ENCODE data around the gene RAET1G. TPM values are rescaled to one million over a fixed set of nuclear protein-coding genes. Genes with fewer than 3 reads are reported as not detected.

Gene RAET1G
- total RNA-seq, 1 donor from 2014 or later, result not detected

DNA sequence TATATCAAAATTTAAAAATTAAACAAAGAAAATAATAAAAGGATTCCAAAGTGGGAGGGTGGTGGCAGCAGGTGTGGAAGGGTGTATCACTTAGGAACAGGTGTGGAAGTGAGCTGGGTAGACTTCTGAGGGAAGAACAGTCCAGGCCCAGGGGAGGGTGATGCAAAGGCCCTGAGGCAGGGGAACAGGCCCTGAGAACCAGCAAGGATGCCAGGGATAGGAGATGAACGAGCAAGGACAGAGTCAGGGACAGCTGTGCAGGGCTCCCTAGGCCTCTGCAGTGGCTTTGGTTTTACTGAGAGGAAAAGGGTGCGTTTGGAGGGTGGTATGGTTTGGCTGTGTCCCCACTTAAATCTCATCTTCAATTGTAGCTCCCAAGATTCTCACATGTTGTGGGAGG lies 15.6 kb downstream of the RAET1G start:
- Mint-ChIP-seq H3K9me3 (peaks cover 6% of the 10 kb centered on the region), H3K4me1 (no peaks in the 10 kb centered on the region), H3K27me3 (peaks cover 8% of the 10 kb centered on the region), H3K4me3 (no peak overlapping the region), H3K36me3 (ENCODE audit: low read depth) (no peaks in the 10 kb centered on the region), H3K27ac (no peak overlapping the region)
- intact Hi-C loops (cut with micrococcal nuclease), result no loop called here
- no peak for DNase-seq

DNA sequence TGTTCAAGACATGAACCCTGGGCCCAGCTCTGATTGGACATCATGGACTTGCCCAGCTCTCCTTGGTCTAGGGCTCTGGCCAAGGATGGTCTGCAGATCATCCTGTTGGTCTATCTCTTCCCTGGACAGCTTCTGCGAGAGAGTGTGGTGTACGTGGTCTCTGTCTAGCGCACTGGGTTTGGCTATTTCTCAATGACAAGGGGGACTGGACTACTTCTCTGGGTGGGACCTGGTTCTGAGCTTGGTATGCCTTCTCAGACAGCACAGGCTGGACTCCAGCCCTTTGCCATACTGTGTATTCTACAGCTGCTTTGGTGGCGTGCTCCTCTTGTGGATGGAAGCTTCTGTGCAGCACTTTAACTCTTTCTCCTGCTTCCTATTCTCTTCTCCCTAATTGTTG lies 16.5 kb downstream of the RAET1G start:
- Mint-ChIP-seq H3K9me3 (peaks cover 6% of the 10 kb centered on the region), H3K4me3 (no peak overlapping the region), H3K27me3 (peaks cover 14% of the 10 kb centered on the region), H3K27ac (no peak overlapping the region), H3K36me3 (ENCODE audit: low read depth) (no peaks in the 10 kb centered on the region), H3K4me1 (no peaks in the 10 kb centered on the region)
- DNase-seq, result no peak
- intact Hi-C loops (cut with micrococcal nuclease), result no loop called here

DNA sequence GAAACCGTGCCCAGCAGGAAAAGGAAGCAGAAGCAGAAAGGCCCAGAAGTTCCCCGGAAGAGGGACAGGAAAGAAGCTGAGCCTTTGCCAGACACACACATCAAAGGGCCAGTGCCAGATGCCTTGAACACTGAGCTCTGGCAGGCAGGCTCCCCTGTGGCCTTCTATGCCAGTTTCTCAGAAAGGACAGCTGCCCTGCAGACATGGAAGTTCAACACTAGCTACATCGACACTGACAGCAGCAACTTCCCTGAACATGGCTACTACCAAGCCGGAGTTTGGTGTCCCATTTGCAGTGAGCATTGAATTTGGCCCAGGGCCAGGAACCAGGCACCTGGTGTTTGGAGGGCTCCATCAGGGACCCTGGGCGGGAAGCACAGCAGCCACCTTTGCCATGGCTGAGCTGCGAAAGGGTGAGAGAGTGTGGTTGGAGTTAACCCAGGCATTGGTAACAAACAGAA lies 17.0 kb downstream of the RAET1G start:
- H3K4me1 Mint-ChIP-seq, result no peaks in the 10 kb centered on the region
- H3K9me3 Mint-ChIP-seq, result peaks cover 6% of the 10 kb centered on the region
- H3K27ac Mint-ChIP-seq, result no peak overlapping the region
- intact Hi-C loops (cut with micrococcal nuclease), result no loop called here
- DNase-seq, result no peak
- no peaks in the 10 kb centered on the region for H3K36me3 Mint-ChIP-seq (ENCODE audit: low read depth)
- H3K4me3 Mint-ChIP-seq, result no peak overlapping the region
- H3K27me3 Mint-ChIP-seq, result peaks cover 14% of the 10 kb centered on the region

DNA sequence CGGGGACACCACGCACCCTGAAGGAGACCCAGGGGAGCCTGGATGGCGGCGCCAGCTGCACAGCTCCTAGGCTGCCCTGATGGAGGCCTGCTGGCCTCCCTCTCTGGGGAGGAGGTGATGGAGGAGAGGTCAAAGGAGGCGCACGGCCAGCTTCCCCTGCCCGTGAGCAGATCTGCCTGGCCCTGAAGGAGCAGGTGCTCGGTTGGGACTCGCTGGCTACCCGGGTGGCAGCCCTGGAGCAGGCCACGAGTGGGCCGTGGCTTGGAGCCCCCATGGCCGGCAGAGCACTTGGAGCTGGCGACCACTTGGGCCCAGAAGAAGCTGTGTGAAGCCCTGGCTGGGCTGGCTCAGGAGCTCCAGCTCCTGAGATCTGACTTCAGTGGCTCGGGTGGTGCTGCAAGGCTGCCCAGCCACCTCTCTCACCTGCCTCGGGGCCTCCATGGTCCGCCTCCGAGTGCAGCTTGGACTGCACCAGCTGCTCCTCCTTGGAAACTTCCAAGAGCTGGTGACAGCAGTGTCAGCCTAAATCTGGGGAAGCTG lies 17.5 kb downstream of the RAET1G start:
- H3K9me3 Mint-ChIP-seq, result peaks cover 6% of the 10 kb centered on the region
- no peak for DNase-seq
- no peaks in the 10 kb centered on the region for H3K4me1 Mint-ChIP-seq
- H3K27ac Mint-ChIP-seq, result no peak overlapping the region
- no peaks in the 10 kb centered on the region for H3K36me3 Mint-ChIP-seq (ENCODE audit: low read depth)
- H3K4me3 Mint-ChIP-seq, result no peak overlapping the region
- H3K27me3 Mint-ChIP-seq, result peaks cover 12% of the 10 kb centered on the region
- intact Hi-C loops (cut with micrococcal nuclease), result no loop called here

DNA sequence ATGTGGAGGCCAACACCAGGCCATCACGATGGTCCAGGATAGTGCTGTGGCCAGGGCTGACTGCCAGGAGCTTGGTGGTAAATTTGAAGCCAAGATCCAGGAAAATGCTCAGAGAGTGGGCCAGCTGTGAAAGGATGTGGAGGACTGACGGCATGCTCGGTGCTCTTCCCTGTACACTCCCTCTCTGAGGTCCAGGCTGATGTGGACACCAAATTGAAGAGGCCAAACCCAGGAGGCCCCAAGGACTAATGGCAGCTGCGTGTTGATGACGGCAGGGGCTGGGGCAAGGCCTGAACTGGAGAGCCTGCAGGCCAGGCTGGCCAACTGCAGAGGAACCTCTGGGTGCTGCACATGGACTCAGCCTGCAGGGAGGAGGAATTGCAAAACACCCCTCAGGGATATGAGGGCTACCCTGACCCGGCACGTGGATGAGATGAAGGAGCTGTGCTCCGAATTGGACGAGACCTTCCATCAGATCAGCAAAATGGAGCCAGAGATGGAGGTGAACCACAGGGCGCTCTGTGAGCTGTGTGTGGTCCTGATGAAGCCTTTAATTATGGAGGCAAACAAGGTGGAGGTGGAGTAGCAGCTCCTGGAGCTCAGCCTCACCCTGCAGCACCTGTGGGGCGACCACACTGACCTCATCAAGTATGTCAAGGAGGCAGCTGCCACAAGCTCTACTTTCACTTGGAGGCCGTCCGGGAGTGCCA lies 18.1 kb downstream of the RAET1G start:
- Mint-ChIP-seq H3K9me3 (peaks cover 6% of the 10 kb centered on the region), H3K4me1 (no peaks in the 10 kb centered on the region), H3K27me3 (peaks cover 11% of the 10 kb centered on the region), H3K36me3 (ENCODE audit: low read depth) (no peaks in the 10 kb centered on the region), H3K4me3 (no peak overlapping the region), H3K27ac (no peak overlapping the region)
- no peak for DNase-seq
- intact Hi-C loops (cut with micrococcal nuclease), result no loop called here

DNA sequence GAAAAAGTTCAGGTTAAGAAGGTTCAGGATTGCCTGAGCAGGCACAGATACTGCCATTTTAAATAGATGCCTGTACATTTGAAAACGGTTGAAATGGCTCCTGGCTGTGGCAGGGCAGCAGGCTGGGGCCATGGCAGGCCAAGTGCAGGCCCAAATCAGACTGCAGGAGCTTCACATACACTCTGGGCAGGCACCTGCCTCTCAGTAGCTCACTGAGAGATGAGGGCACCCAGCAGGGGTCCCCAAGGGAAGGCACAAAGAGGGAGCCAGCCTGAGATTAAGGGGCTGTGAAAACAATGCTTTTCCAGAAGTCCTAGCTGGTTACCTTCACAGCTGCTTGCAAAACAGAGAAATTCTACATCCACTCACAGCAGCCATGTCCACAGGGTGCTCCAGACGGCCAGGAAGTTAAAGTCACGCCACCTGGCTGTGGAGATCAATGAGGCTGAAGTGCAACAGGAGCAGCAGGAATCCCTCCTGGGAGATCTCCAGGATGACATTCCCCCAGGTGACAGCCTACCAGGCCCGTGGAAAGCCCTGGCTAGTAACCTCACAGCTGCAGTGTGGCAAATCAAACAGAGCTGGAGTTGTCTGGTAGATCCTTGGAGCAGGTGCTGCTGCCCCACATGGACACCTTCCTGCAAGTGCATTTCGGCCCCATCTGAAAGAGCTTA lies 18.8 kb downstream of the RAET1G start:
- Mint-ChIP-seq H3K27ac (no peak overlapping the region), H3K36me3 (ENCODE audit: low read depth) (no peaks in the 10 kb centered on the region), H3K4me1 (no peaks in the 10 kb centered on the region), H3K27me3 (peaks cover 11% of the 10 kb centered on the region), H3K9me3 (peaks cover 6% of the 10 kb centered on the region), H3K4me3 (no peak overlapping the region)
- no peak for DNase-seq
- intact Hi-C loops (cut with micrococcal nuclease), result no loop called here

DNA sequence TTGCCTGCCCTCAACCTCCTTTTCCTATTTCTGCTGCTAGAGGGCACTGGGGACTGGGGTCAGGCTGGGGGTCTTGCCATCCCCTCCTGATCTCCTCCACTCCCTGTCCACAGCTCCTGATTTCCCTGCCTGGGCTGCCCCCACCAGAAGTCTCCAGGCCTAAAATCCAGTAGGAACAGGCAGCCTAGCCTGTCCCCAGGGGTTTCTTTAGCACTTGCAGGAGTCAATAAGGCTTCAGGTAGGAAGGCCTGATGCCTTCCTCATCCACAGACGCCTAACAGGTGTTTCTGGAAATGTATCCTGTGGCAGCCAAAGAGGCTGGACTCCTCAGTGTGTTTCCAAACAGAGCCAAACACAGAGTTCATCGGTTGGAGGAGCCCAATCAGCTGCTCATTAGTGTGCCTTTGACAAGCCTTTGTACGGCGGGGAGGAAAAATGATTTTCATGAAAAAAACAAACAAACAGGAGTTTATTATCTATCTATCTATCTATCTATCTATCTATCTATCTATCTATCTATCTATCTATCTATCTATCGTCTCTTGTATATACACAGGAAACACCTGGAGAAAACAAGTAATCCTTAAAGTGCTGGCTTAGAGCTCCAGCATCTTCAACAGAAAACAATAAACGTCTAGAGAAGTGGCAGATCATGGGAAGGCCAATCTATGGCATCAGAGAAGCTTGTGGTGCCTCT lies 21.3 kb downstream of the RAET1G start:
- intact Hi-C loops (cut with micrococcal nuclease), result no loop called here
- Mint-ChIP-seq H3K36me3 (ENCODE audit: low read depth) (no peaks in the 10 kb centered on the region), H3K4me3 (no peak overlapping the region), H3K4me1 (peaks cover 2% of the 10 kb centered on the region), H3K27ac (no peak overlapping the region), H3K9me3 (no peaks in the 10 kb centered on the region), H3K27me3 (peaks cover 10% of the 10 kb centered on the region)
- DNase-seq, result no peak

DNA sequence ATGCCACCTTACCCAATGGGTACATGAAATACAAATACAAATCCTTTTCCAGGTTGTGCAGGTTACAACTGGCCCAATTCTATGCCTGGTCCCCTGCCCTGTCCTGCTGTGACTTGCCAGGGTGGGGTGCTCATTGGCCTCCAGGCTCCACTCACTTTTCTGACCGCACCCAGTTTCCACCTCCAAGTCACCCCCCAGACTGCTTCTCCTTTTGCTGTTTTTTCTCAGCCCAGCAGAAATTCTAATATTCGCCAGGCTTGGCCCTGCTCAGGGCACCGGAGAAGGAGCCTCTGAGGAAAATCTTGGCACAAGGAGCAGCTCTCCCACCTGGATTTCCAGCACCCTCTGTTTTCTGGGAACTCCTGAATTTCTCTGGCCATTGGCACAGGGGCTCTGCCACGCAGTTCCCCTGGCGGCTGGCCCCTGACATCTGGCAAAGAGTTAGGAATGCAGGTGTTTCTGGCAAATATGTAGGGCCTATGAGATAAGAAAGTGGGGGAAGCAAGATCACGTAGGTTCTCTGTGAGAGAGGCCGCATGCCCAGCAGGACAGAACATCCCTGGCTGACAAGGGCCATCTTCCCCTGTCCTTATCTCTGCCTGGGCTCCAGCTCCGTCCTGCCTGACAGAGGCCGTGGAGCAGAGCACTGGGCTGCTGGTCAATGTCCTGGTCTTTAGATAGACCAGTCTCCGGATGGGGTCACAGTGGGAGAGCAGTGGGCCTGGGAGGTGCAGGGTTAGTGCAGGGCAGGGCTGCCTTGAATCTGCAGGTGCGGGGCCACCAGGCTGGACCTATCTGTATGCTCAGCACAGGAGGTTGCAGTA lies 22.1 kb downstream of the RAET1G start:
- H3K4me3 Mint-ChIP-seq, result no peak overlapping the region
- no peak overlapping the region for H3K27ac Mint-ChIP-seq
- peaks cover 8% of the 10 kb centered on the region for H3K4me1 Mint-ChIP-seq
- no peak for DNase-seq
- no peaks in the 10 kb centered on the region for H3K36me3 Mint-ChIP-seq (ENCODE audit: low read depth)
- intact Hi-C loops (cut with micrococcal nuclease), result no loop called here
- H3K27me3 Mint-ChIP-seq, result peaks cover 8% of the 10 kb centered on the region
- no peaks in the 10 kb centered on the region for H3K9me3 Mint-ChIP-seq

DNA sequence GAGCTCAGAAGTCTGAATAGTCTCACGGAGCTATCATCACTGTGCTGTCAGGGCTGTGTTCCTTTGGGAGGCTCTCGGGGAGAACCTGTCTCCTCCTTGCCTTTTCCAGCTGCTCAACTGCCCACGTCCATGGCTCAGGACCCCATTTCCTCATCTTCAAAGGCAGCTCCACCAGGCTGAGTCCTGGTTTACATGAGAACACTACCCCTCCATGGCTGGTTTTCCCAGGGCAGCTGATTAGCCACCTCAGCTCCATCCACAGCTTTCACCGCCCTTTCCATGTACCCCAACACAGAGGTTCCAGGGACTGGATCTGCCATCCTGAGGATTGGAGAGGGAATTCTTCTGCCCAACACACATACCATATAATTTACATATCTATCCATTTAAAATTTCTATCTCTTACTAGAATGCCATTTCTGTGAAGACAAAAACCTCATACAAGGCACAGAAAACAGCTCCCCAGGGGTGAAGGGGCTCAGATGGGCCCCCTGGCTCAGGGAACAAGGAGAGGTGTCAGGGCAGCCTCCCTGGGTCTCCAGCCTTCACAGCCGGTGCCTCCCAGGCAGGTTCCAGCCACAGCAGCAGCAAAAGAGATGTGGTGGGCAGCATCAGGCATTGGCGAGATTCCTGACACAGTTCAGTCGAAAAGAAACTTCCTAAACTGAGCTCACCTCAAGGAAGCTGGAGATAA lies 22.8 kb downstream of the RAET1G start:
- no peaks in the 10 kb centered on the region for H3K9me3 Mint-ChIP-seq
- DNase-seq, result no peak
- intact Hi-C loops (cut with micrococcal nuclease), result no loop called here
- peaks cover 12% of the 10 kb centered on the region for H3K4me1 Mint-ChIP-seq
- H3K27ac Mint-ChIP-seq, result no peak overlapping the region
- no peaks in the 10 kb centered on the region for H3K36me3 Mint-ChIP-seq (ENCODE audit: low read depth)
- peaks cover 8% of the 10 kb centered on the region for H3K27me3 Mint-ChIP-seq
- no peak overlapping the region for H3K4me3 Mint-ChIP-seq

DNA sequence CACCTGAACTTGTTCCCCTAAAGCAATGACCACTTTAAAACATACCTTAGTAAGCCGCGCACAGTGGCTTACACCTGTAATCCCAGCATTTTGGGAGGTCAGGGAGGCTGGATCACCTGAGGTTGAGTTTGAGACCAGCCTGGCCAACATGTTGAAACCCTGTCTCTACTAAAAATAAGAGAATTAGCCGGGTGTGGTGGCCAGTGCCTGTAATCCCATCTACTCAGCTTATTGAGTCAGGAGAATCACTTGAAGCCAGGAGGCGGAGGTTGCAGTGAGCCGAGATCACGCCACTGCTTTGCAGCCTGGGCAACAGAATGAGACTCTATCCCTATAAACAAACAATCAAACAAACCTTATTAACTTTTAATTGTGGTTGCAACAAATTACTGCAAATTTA lies 23.4 kb downstream of the RAET1G start:
- no peak overlapping the region for H3K4me3 Mint-ChIP-seq
- no peak overlapping the region for H3K27ac Mint-ChIP-seq
- DNase-seq, result no peak
- H3K9me3 Mint-ChIP-seq, result no peaks in the 10 kb centered on the region
- intact Hi-C loops (cut with micrococcal nuclease), result no loop called here
- peaks cover 9% of the 10 kb centered on the region for H3K27me3 Mint-ChIP-seq
- H3K36me3 Mint-ChIP-seq (ENCODE audit: low read depth), result no peaks in the 10 kb centered on the region
- peaks cover 13% of the 10 kb centered on the region for H3K4me1 Mint-ChIP-seq

DNA sequence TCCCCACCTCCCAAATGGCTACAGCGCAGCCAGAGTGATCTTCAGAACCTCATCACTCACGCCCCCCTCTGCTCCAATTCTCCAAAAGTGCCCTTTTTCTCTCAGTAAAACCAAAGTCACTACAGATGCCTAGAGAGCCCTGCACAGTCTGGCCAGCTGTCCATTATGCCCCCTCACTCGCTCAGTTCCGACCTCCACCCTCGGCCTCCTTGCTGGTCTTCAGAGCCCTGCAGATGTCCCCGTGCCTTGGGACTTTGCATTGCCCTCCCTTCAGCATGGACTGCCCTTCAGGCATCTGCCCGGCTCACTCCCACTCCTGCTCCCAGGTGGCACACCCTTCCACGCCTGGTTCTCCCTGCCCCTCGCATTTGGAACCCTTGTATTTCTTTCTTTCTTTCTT lies 24.0 kb downstream of the RAET1G start:
- Mint-ChIP-seq H3K4me1 (peaks cover 13% of the 10 kb centered on the region), H3K27me3 (peaks cover 14% of the 10 kb centered on the region), H3K27ac (no peak overlapping the region), H3K9me3 (no peaks in the 10 kb centered on the region), H3K4me3 (no peak overlapping the region), H3K36me3 (ENCODE audit: low read depth) (no peaks in the 10 kb centered on the region)
- intact Hi-C loops (cut with micrococcal nuclease), result no loop called here
- DNase-seq, result no peak

DNA sequence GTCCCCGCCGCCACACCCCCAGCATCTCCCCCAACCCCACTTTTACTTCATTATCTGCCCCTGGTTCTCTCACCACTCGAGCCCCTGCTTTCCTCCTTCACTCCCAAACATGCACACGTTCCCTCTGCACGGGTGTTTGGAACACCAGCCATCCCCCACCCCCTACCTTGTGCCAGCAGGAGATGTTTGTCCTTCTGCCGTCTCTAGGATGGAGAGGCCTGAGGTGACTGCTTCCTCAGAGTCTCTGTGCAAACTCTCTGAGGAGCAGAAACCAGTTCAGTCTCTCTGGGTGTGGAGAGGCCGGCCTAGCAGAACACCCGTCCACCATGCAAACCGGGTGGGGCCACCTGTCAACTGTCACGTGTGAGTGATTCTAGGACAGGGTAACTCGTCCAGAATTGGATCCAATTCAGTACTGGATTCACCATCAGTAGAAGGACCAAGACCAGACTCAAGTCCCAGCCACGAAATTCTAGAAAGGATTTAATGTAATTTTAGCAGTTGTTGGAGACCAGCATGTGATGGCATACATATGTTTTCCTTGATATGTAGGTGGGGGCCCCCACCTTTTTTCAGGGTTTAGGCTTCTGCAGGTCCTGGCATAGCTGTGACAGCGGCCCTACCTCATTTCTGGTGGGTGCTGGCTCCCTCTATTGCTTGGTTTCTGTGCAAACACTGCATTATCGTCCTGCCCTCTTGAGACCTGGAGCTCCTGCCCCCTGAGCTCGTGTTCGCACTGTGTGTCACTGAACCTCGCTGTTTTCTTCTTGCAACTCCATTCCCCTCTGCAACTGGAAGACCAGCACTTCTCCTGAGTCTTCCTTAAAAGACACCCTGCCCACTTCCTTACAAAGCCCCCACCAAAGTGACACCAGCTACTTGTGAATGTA lies 24.8 kb downstream of the RAET1G start, which contains the start of gene RAET1E:
Gene RAET1E, minus strand, starts transcription at position 259 of the 890 bp plus-strand sequence. CDS start 7,212 bp downstream, outside the sequence.
- no peak within 1 kb of the TSS for H3K4me3 Mint-ChIP-seq
- intact Hi-C loops (cut with micrococcal nuclease), result no loop called here
- H3K9me3 Mint-ChIP-seq, result no peaks in the 10 kb centered on the region
- peaks cover 15% of the 10 kb centered on the region for H3K27me3 Mint-ChIP-seq
- no peak within 1 kb of the TSS for H3K27ac Mint-ChIP-seq
- no peaks in the 10 kb centered on the region for H3K36me3 Mint-ChIP-seq (ENCODE audit: low read depth)
- peaks cover 13% of the 10 kb centered on the region for H3K4me1 Mint-ChIP-seq
- DNase-seq, result no peak

All from activated CD4-positive, alpha-beta T cell treated with anti-CD3 and anti-CD28 coated beads, Interleukin-2, amount 10 ng/mL, durations not matched to agents 24 days and 14 days (primary cell).